ENCODE data around the gene CYTH4. TPM values are rescaled to one million over a fixed set of nuclear protein-coding genes. Genes with fewer than 3 reads are reported as not detected.

CYTH4 gene
- total and polyA plus RNA-seq, 5 experiments from 2014 or later, result 48.9 to 193 (median 60.8) TPM

DNA sequence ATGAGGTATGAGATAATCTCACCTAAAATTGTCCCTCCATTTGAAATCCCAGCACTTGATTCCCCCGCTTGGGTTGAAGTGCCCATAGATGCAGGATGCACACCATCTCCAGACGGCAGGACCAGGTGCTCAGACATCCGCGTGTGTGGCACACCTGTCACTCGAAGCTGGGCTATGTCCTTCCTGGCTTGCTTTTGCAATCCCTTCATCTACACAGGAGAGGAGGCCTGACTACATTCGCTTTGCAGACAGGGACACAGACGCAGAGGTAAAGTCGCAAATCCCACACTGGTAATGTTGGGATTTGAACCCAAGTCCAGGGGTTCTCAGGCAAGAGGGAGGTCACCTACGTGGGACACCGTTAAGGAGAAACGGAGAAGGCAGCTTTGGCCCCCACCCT lies 7.2 kb upstream of the CYTH4 start:
- peak overlapping the region in 1 of 10 donors; percentile 23 for H3K27ac Mint-ChIP-seq
- H3K4me1 Mint-ChIP-seq, result peaks cover 11 to 66% (median 26%) of the 10 kb centered on the region in 4 donors
- H3K9me3 Mint-ChIP-seq, result no peaks in the 10 kb centered on the region
- no peak overlapping the region for H3K4me3 Mint-ChIP-seq
- POLR2A ChIA-PET, result interaction anchor here (0.7 to 0.8 kb wide), 2 partner anchors 9 to 154 kb away, joined by 3 read pairs; no protein-coding TSS in a partner anchor
- H3K36me3 Mint-ChIP-seq, result no peaks in the 10 kb centered on the region
- ATAC-seq, result no peak
- H3K27me3 Mint-ChIP-seq, result no peaks in the 10 kb centered on the region
- DNase-seq, result no peak

DNA sequence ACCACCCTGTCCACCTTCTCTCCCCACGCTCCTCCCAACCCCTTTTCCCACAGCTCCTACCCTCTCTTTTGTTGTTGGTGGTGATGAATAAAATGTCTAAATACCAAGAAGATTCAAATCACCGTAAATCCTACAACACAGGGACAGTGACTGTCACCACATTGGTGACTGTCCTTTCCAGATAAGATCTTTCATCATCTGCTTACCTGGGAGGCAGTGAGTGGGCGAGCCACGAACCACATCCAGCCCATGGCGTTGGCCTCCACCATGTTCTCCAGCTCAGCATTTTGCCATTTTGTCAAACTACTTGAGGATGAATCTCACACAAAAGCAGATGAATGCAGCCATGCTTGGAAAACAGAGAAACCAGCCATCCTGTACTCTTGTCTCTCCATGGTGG lies 6.7 kb upstream of the CYTH4 start:
- H3K27me3 Mint-ChIP-seq, result no peaks in the 10 kb centered on the region
- peak overlapping the region in 3 of 10 donors; percentile 23 to 74 (median 42) for H3K27ac Mint-ChIP-seq
- no peak overlapping the region for H3K4me3 Mint-ChIP-seq
- H3K4me1 Mint-ChIP-seq, result peaks cover 7 to 66% (median 24%) of the 10 kb centered on the region in 4 donors
- POLR2A ChIA-PET, result interaction anchor here (0.7 kb wide), 1 partner anchor 9 kb away, joined by 3 read pairs; no protein-coding TSS in a partner anchor
- no peaks in the 10 kb centered on the region for H3K36me3 Mint-ChIP-seq
- H3K9me3 Mint-ChIP-seq, result no peaks in the 10 kb centered on the region
- DNase-seq (no peak), ATAC-seq (peak in 1 of 2 donors; percentile 51)

DNA sequence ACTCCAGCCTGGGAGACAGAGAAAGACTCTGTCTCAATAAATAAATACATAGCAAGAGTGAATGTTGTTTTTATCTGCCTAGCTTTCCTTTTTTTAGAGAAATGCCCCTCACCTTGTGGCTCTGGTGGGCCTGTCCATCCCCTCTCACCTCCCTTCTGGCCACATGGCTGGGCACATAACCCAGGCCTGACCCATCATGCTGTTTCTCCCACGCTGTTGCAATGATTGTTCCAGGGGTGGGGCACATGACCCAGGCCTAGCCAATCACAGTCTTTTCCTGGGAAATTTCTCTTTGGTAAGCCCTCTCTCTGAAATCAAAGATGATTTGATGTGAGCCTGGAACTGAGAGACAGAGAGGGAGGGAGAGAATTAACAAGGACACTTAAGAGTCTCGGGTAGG lies 5.5 kb upstream of the CYTH4 start:
- H3K27me3 Mint-ChIP-seq, result no peaks in the 10 kb centered on the region
- H3K4me1 Mint-ChIP-seq, result peaks cover 9 to 76% (median 32%) of the 10 kb centered on the region in 4 donors

DNA sequence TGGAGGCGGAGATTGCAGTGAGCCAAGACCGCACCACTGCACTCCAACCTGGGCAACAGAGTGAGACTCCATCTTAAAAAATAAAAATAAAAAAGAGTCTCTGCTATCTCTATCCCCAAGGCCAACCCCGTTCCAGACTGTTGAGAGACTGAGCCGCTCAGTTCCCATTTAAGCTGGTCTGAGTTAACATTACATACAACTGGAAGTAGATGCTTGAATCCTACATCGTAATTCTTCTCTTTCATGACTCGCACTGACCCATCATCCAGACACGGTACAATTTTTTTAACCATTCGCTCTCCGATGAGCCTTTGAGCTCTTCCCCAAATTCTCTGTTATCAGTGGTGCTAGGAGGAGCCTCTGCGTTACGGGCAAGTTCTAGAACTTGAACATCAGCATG lies 4.9 kb upstream of the CYTH4 start:
- H3K4me1 Mint-ChIP-seq, result peaks cover 12 to 82% (median 37%) of the 10 kb centered on the region in 4 donors
- no peak overlapping the region for H3K4me3 Mint-ChIP-seq
- H3K27ac Mint-ChIP-seq, result peak overlapping the region in 2 of 10 donors; percentile 28 to 60
- ATAC-seq (no peak), DNase-seq (no peak)
- POLR2A ChIA-PET, result interaction anchor here (0.6 to 12.0 kb wide), 7 partner anchors 10 to 194 kb away, joined by 3 to 141 read pairs (median 3); no protein-coding TSS in a partner anchor
- H3K36me3 Mint-ChIP-seq, result no peaks in the 10 kb centered on the region
- H3K27me3 Mint-ChIP-seq, result no peaks in the 10 kb centered on the region
- H3K9me3 Mint-ChIP-seq, result no peaks in the 10 kb centered on the region

More for the DNA sequence above, 5.5 kb upstream of the CYTH4 start:
- ATAC-seq (no peak), DNase-seq (no peak)
- H3K36me3 Mint-ChIP-seq, result no peaks in the 10 kb centered on the region
- H3K27ac Mint-ChIP-seq, result peak overlapping the region in 1 of 10 donors; percentile 63
- POLR2A ChIA-PET, result interaction anchor here (0.9 to 1.3 kb wide), 2 partner anchors 20 to 29 kb away, joined by 3 to 5 read pairs; no protein-coding TSS in a partner anchor
- no peaks in the 10 kb centered on the region for H3K9me3 Mint-ChIP-seq
- no peak overlapping the region for H3K4me3 Mint-ChIP-seq

DNA sequence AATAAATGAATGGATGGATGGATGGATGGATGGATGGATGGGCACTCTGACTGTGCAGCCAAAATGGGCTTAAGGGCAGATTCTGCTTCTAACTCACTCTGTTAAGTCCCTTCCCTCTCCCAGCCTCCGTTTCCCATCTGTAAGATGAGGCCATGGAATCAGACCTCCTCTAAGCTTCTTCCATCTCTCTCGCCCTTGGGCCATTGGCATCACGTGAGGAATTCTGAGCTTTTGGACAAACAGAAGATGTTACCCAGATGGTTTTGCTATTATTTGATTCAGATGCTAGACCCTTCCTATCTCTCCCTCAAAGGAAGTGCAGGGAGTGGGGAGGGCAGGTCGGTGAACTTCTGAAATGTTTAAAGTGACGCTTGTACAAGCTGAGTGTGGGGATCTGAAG lies 4.0 kb upstream of the CYTH4 start:
- Mint-ChIP-seq H3K27ac (peak overlapping the region in 3 of 10 donors; percentile 9 to 61 (median 60)), H3K4me1 (peaks cover 19 to 84% (median 41%) of the 10 kb centered on the region in 4 donors), H3K36me3 (peaks cover 2 to 7% (median 3%) of the 10 kb centered on the region in 3 donors), H3K27me3 (no peaks in the 10 kb centered on the region), H3K4me3 (peak overlapping the region in 2 of 10 donors; percentile 0 to 39), H3K9me3 (no peaks in the 10 kb centered on the region)
- POLR2A ChIA-PET, result interaction anchor here (1.0 to 12.0 kb wide), 5 partner anchors 9 to 35 kb away, joined by 3 to 141 read pairs (median 3); no protein-coding TSS in a partner anchor
- DNase-seq (no peak), ATAC-seq (no peak)

DNA sequence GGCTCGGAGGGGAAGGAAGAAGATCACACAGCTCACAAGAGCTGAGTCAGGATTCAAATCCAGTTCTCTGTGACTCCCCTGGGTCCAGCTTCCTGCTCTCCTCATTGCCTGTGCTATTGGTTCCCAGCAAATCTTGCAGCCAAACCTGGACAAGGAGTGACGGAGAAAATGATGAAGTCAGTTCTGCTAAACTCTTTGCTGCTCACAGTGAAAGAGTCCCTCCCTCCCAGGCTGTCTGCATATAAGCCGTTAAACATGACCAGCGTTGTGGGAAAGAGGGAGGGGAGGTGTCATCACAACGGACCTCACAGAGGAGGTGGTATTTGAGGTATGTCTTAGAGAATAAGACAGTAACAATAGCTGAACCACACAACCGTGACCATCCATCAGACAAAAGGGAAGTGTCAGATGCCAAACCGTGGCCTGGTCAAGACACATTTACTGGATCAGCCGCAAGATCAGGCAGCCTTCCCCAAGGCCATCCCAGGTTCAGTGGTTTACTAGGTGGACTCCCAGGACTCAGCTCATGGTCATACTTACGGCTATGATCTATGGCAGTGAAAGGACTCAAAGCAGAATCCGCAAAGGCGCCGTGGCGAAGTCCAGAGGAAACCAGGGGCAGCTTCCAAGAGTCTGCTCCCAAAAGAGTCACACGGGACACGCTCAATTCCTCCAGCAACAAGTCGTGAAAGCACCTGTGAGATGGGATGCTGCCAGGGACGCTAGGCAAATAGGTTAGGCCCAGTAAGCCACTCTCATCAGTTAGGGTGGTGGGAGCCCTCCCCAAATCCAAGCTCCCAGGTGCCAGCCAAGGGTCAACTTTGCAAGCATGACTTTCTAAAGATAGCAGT lies 2.8 kb upstream of the CYTH4 start:
- Mint-ChIP-seq H3K27ac (peak overlapping the region in 7 of 10 donors; percentile 17 to 86 (median 36)), H3K36me3 (peaks cover 3 to 7% (median 6%) of the 10 kb centered on the region in 3 donors), H3K4me1 (peaks cover 22 to 81% (median 45%) of the 10 kb centered on the region in 4 donors), H3K4me3 (peak overlapping the region in 2 of 10 donors; percentile 9 to 64), H3K9me3 (no peaks in the 10 kb centered on the region), H3K27me3 (no peaks in the 10 kb centered on the region)
- POLR2A ChIA-PET, result interaction anchor here (1.2 to 12.0 kb wide), 3 partner anchors 34 to 50 kb away, joined by 3 to 141 read pairs (median 3); partner anchors contain the start of gene RAC2
- DNase-seq, result no peak
- ATAC-seq, result no peak

DNA sequence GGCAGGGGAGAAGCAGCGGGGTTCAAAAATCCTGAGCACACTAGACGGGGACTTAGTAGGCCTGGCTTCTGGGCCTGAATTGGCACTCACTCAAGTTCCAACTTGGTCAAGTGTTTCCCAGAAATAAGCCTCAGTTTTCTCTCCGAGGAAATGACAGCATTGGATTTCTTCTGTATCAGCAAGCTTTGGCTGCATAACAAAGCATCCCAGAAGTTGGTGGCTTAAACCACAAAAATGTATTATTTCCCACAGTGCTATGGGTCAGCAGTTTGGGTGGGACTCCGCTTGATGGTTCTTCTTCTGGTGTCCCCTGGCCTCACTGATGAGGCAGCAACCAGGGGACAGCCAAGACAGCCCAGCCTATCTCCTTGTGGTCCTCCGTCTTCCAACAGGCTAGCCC lies 1.6 kb upstream of the CYTH4 start:
- H3K4me1 Mint-ChIP-seq, result peaks cover 25 to 81% (median 51%) of the 10 kb centered on the region in 4 donors
- no peaks in the 10 kb centered on the region for H3K9me3 Mint-ChIP-seq
- DNase-seq (no peak), ATAC-seq (no peak)
- H3K27me3 Mint-ChIP-seq, result no peaks in the 10 kb centered on the region
- peak overlapping the region in 2 of 10 donors; percentile 97 to 99 for H3K4me3 Mint-ChIP-seq
- POLR2A ChIA-PET, result interaction anchor here (1.3 to 12.0 kb wide), 3 partner anchors 33 to 205 kb away, joined by 3 to 141 read pairs (median 4); partner anchors contain the start of genes MFNG and RAC2
- peak overlapping the region in 8 of 10 donors; percentile 40 to 99 (median 64) for H3K27ac Mint-ChIP-seq
- peaks cover 6 to 8% (median 7%) of the 10 kb centered on the region in 3 donors for H3K36me3 Mint-ChIP-seq

DNA sequence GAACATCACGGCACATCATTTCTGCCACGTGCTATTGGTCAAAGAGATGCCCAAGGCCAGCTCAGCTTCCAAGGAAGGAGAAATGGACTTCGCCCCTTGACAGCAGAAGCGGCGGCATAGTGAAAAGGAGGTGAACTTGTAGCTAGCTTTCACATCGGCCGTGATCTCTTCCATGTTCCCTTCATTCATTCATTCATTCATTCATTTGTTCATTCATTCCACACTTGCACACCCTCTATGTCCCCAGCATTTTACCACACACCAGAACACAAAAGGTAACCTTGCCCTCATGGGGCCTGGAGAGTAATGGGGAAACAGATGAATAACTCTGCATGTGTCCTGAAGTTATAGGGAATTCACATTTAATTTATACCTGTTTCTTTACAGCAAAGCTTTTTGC lies 1.1 kb upstream of the CYTH4 start:
- DNase-seq (no peak), ATAC-seq (no peak)
- Mint-ChIP-seq H3K4me3 (peak overlapping the region in 6 of 10 donors; percentile 32 to 99 (median 96)), H3K27me3 (no peaks in the 10 kb centered on the region), H3K27ac (peak overlapping the region in 9 of 10 donors; percentile 93 to 100 (median 98)), H3K4me1 (peaks cover 29 to 81% (median 51%) of the 10 kb centered on the region in 4 donors), H3K9me3 (no peaks in the 10 kb centered on the region), H3K36me3 (peaks cover 7 to 13% (median 8%) of the 10 kb centered on the region in 3 donors)
- POLR2A ChIA-PET, result interaction anchor here (0.7 to 12.0 kb wide), 8 partner anchors 10 to 205 kb away, joined by 3 to 141 read pairs (median 4); partner anchors contain the start of genes MFNG and RAC2

DNA sequence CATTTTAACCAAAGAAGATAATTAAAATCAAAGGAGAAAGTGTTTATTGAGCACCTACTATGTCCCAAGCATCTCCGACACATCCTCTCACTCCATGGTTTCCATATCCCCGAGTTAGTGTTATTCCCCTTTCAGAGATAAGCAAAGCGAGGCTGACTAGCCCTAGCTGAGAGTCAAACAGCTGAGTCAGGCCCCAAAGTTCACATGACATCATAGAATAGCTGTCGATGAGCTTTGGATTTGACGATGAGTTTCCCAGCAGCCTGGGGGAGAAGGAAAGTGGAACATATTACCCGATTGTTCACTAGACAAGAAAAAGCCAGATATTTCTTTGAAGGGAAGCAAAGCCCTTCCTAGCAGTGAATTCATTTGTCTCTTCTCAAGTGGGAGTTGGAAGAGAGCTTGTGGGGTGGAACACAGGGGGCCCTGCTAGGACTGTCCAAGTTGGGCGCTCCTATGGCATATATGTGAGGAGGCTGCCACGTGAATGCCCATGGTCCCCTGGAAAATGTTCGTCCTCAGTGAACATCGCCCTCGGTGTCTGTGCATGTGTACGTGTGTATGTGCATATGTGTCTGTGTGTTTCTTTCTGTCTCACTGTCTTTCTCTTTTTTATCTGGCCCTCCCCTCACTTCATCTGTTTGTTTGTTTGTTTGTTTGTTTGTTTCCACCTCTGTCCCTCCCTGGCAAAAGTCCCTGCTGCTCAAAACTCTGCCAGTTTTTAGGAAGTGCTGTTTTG lies 493 bp upstream of the CYTH4 start:
- DNase-seq (no peak), ATAC-seq (peak; percentile 16 to 21)
- H3K9me3 Mint-ChIP-seq, result no peaks in the 10 kb centered on the region
- H3K4me1 Mint-ChIP-seq, result peaks cover 36 to 81% (median 57%) of the 10 kb centered on the region in 4 donors
- peaks cover 7 to 19% (median 12%) of the 10 kb centered on the region in 3 donors for H3K36me3 Mint-ChIP-seq
- H3K27ac Mint-ChIP-seq, result peak overlapping the region; percentile 93 to 100 (median 98)
- H3K4me3 Mint-ChIP-seq, result peak overlapping the region; percentile 90 to 99 (median 94)
- H3K27me3 Mint-ChIP-seq, result no peaks in the 10 kb centered on the region
- POLR2A ChIA-PET, result interaction anchor here (0.6 to 12.0 kb wide), 9 partner anchors 11 to 204 kb away, joined by 3 to 141 read pairs (median 4); partner anchors contain the start of gene MFNG

DNA sequence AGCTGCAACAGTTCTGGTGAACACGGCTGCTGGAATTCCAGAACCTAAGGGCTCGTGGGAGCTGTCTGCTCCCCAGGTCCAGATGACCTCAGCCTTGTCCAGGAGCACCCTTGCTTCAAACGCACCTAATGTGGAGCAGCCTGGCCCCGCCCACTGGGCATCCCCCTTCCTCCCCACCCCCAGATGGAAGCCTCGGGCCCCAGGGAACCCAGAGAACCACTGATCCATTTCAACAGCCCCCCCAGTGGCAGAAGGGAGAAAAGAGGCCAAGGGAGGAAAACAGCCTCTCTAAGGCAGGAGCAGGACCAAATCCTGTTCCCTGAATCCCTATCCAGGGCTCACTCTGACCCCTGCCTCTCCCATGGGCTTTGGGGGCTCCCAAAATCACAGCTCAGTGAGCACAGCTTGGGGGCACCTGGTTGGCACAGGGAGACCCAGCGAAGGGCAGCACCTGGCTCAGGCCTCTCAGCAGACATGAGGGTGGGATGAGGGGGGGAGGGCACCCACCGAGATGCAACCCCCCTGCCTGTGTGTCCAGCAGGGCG lies 1.2 kb downstream of the CYTH4 start:
- H3K27me3 Mint-ChIP-seq, result no peaks in the 10 kb centered on the region
- H3K27ac Mint-ChIP-seq, result peak overlapping the region; percentile 93 to 100 (median 98)
- POLR2A ChIA-PET, result interaction anchor here (0.6 to 12.0 kb wide), 9 partner anchors 15 to 1620 kb away, joined by 3 to 141 read pairs (median 7); partner anchors contain the start of gene RAC2
- peak in 5 of 10 donors; percentile 32 to 74 (median 57) for DNase-seq
- H3K9me3 Mint-ChIP-seq, result no peaks in the 10 kb centered on the region
- peak overlapping the region; percentile 90 to 99 (median 94) for H3K4me3 Mint-ChIP-seq
- peaks cover 7 to 34% (median 13%) of the 10 kb centered on the region in 3 donors for H3K36me3 Mint-ChIP-seq
- peaks cover 43 to 85% (median 62%) of the 10 kb centered on the region in 4 donors for H3K4me1 Mint-ChIP-seq
- no peak for ATAC-seq

DNA sequence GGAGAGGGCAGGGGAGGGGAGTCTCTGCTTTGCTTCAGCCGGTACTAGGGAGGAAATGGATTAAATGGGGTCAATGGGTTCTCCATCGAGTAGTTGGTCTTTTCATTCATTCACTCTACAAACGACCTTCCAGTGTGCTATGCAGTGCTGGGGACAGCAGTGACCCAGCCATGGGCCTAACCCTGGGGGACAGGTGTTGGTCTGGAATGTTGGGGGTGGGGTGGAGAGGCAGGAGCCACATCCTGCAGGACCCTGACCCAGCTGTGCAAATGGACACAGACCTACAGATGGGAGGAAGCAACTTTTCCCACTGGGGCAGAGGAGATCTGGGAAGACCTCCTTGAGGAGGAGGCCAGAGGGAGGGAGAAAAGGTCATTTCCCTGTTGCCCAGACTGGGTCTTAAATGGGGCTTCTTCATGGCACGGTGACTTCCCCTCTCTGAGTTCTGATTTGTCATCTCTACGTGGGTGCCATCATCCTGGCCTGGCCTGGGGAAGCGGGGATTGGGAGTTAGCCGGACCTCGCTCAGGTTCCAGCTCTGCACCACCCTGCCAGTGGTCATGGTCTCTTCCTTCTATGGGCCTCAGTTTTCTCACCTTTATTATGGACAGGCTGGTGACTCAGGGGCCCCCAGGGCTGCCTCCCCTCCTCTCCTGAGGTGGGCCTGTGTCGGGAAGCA lies 2.0 kb downstream of the CYTH4 start:
- Mint-ChIP-seq H3K27me3 (no peaks in the 10 kb centered on the region), H3K4me1 (peaks cover 44 to 85% (median 67%) of the 10 kb centered on the region in 4 donors), H3K9me3 (no peaks in the 10 kb centered on the region), H3K36me3 (peaks cover 7 to 42% (median 15%) of the 10 kb centered on the region in 3 donors), H3K4me3 (peak overlapping the region; percentile 90 to 99 (median 94)), H3K27ac (peak overlapping the region; percentile 93 to 99 (median 98))
- POLR2A ChIA-PET, result interaction anchor here (0.6 to 12.0 kb wide), 12 partner anchors 9 to 1621 kb away, joined by 3 to 141 read pairs (median 6); partner anchors contain the start of gene RAC2
- peak in 1 of 2 donors; percentile 5 for ATAC-seq
- DNase-seq, result peak in 1 of 10 donors; percentile 54
